HepG2 (cell line): ENCODE results near the gene PLAGL2. TPM values are rescaled to one million over a fixed set of nuclear protein-coding genes. Genes with fewer than 3 reads are reported as not detected.
A peak's percentile ranks its signal among the peaks of the same experiment; 100 is the strongest.
"Not testable (repeated sequence)": the region's sequence is repeated elsewhere in the genome, so short reads cannot be mapped to it uniquely, and the experiment has no call there.

ENCODE experiments used
- ATAC-seq: fragments of 200-7000 bp; cut with Tn5 transposase; 3 replicates; pipeline ENCODE4 v1.9.1; 2020; ENCODE audit warnings: mild to moderate bottlenecking, moderate library complexity
- BruUV-seq: library from RNA; stranded (reverse); fragments of 400-500 nt; replicated peaks from 2 replicates; lab custom pipeline; 2021; lab: Mats Ljungman, UMichigan
- CTCF ChIA-PET: fragments of 300-600 bp; formaldehyde crosslinking; extraction: SDS; loops from one replicate; lab custom pipeline; 2021; ENCODE audit warnings: low total read pairs, inconsistent platforms, low intra/inter-chr PET ratio; lab: Yijun Ruan, JAX
- POLR2A ChIA-PET: fragments of 350-600 bp; sonication (Branson Sonifier 250); formaldehyde crosslinking; loops from one replicate; lab custom pipeline; 2020; ENCODE audit warnings: antibody characterized with exemption, inconsistent platforms; lab: Yijun Ruan, JAX
- DNase-seq: peaks from one replicate; pipeline ENCODE4 v3.0.0-alpha.2; 2015; ENCODE audit warnings: low spot score
- FAIRE-seq: peaks from 3 replicates; lab custom pipeline; 2011; peaks lifted over from hg19 to GRCh38; lab: Jason Lieb, UNC
- H2AFZ ChIP-seq: one replicate; pipeline ENCODE4 v1.6.1; 2011; ENCODE audit warnings: low read length, inconsistent platforms
- H3K27ac ChIP-seq: fragments of 300-600 bp; 3 replicates; pipeline ENCODE4 v1.8.0; 2011; ENCODE audit warnings: mixed run types, mild to moderate bottlenecking, mixed read lengths, low read length, inconsistent platforms; ENCODE audit not compliant: insufficient read depth; ENCODE audit errors: extremely low read length
- H3K27me3 ChIP-seq, 2 experiments: fragments of 200-600 bp in 1 of 2; 2 replicates in 1 of 2; 3 replicates in 1 of 2; pipeline versions ENCODE4 v1.6.0 to v1.8.0; 2011; ENCODE audit warnings: low read length in 2 of 2, mild to moderate bottlenecking in 2 of 2, moderate library complexity in 2 of 2, inconsistent platforms in 1 of 2; ENCODE audit not compliant: insufficient read depth in 2 of 2, control insufficient read depth in 1 of 2
- H3K36me3 ChIP-seq, 2 experiments: fragments of 200-600 bp in 1 of 2; replicated peaks in 1 of 2; 2 replicates in 1 of 2; 3 replicates in 1 of 2; pipeline versions ENCODE4 v1.5.1 to v1.8.0; 2011; ENCODE audit warnings: low read length in 2 of 2, inconsistent platforms in 1 of 2; ENCODE audit not compliant: insufficient read depth in 2 of 2, control insufficient read depth in 1 of 2
- H3K4me1 ChIP-seq: 2 replicates; pipeline ENCODE4 v1.5.1; 2012; ENCODE audit warnings: low read length, inconsistent platforms; ENCODE audit not compliant: insufficient read depth
- H3K4me2 ChIP-seq: 2 replicates; pipeline ENCODE4 v1.6.0; 2011; ENCODE audit warnings: low read depth, low read length, inconsistent platforms
- H3K4me3 ChIP-seq, 3 experiments: fragments of 200-600 bp in 1 of 3; sonication (generic), shearing (Covaris generic) in 1 of 3; replicated peaks in 1 of 3; 2 replicates each; pipeline ENCODE4 v1.5.1; 2011 to 2016; ENCODE audit warnings: low read length in 3 of 3, inconsistent platforms in 2 of 3, low read depth in 2 of 3, mild to moderate bottlenecking in 2 of 3, control low read depth in 1 of 3, mixed read lengths in 1 of 3; ENCODE audit not compliant: insufficient read depth in 1 of 3
- H3K79me2 ChIP-seq: one replicate; pipeline ENCODE4 v1.6.1; 2011; ENCODE audit warnings: low read length, inconsistent platforms; ENCODE audit not compliant: insufficient read depth
- H3K9ac ChIP-seq: 2 replicates; pipeline ENCODE4 v1.6.0; 2011; ENCODE audit warnings: mild to moderate bottlenecking, low read depth, low read length, inconsistent platforms; ENCODE audit not compliant: insufficient read depth
- H3K9me3 ChIP-seq: 2 replicates; pipeline ENCODE4 v1.5.1; 2012; ENCODE audit warnings: mild to moderate bottlenecking, low read length
- H4K20me1 ChIP-seq: 2 replicates; pipeline ENCODE4 v1.6.0; 2011; ENCODE audit warnings: inconsistent platforms, mild to moderate bottlenecking, low read length, moderate library complexity; ENCODE audit not compliant: insufficient read depth
- AGO1 ChIP-seq: fragments of 200-400 bp; formaldehyde crosslinking; IDR thresholded peaks from 2 replicates; pipeline ENCODE4 v1.6.1; 2017; ENCODE audit warnings: mild to moderate bottlenecking, low read depth, low read length, moderate library complexity; ENCODE audit not compliant: poor library complexity, severe bottlenecking
- CHCHD3 ChIP-seq: sonication (generic); formaldehyde crosslinking; IDR thresholded peaks from 2 replicates; pipeline ENCODE4 v1.8.0; 2022; ENCODE audit warnings: mild to moderate bottlenecking, missing genetic modification reagents, moderate library complexity
- HNRNPL ChIP-seq: fragments of 200-400 bp; formaldehyde crosslinking; IDR thresholded peaks from 2 replicates; pipeline ENCODE4 v1.6.1; 2017; ENCODE audit warnings: mild to moderate bottlenecking, low read depth, low read length
- HOXA3 ChIP-seq: sonication (generic); formaldehyde crosslinking; IDR thresholded peaks from 2 replicates; pipeline ENCODE4 v1.5.0; 2020; ENCODE audit warnings: missing genetic modification reagents
- MATR3 ChIP-seq: sonication (generic); formaldehyde crosslinking; IDR thresholded peaks from 2 replicates; pipeline ENCODE4 v1.4.0; 2020; ENCODE audit warnings: missing genetic modification reagents
- POLR2A ChIP-seq, 2 experiments: IDR thresholded peaks; 2 replicates each; pipeline ENCODE4 v1.6.1; 2011; ENCODE audit warnings: low read depth in 2 of 2, low read length in 2 of 2, mild to moderate bottlenecking in 1 of 2, moderate library complexity in 1 of 2; ENCODE audit not compliant: insufficient read depth in 1 of 2
- POLR2G ChIP-seq: fragments of 200-400 bp; formaldehyde crosslinking; IDR thresholded peaks from 2 replicates; pipeline ENCODE4 v1.6.1; 2018; ENCODE audit warnings: mild to moderate bottlenecking, low read depth, low read length, moderate library complexity
- RBFOX2 ChIP-seq: fragments of 200-400 bp; formaldehyde crosslinking; IDR thresholded peaks from 2 replicates; pipeline ENCODE4 v1.6.1; 2017; ENCODE audit warnings: low read depth, mild to moderate bottlenecking, low read length
- STAG1 ChIP-seq: sonication (generic); formaldehyde crosslinking; IDR thresholded peaks from 2 replicates; pipeline ENCODE4 v1.4.0; 2020; ENCODE audit warnings: missing genetic modification reagents
- ZBTB38 ChIP-seq: sonication (generic); formaldehyde crosslinking; IDR thresholded peaks from 2 replicates; pipeline ENCODE4 v1.5.1; 2020; ENCODE audit warnings: mild to moderate bottlenecking, missing genetic modification reagents
- ZNF446 ChIP-seq: sonication (generic); formaldehyde crosslinking; IDR thresholded peaks from 2 replicates; pipeline ENCODE4 v1.5.0; 2020; ENCODE audit warnings: mild to moderate bottlenecking, missing genetic modification reagents
- ZNF687 ChIP-seq: sonication (generic); formaldehyde crosslinking; IDR thresholded peaks from 2 replicates; pipeline ENCODE4 v1.5.1; 2020; ENCODE audit warnings: mild to moderate bottlenecking, missing genetic modification reagents, moderate library complexity
- WGBS: methylation state at CpG from one replicate; pipeline ENCODE4 v1.1.6; 2017; ENCODE audit warnings: low lambda C conversion rate; 5-methylcytosine and 5-hydroxymethylcytosine counted together
- in situ Hi-C: cut with HindIII; loops from 2 replicates; pipeline ENCODE4 v1.10.0; 2017; ENCODE audit warnings: low pct_unique_long_range_greater_than_20kb; ENCODE audit not compliant: extremely low pct_ligation_motif_present
- intact Hi-C: fragments of 100-400 bp; cut with micrococcal nuclease; formaldehyde crosslinking; loops from one replicate; pipeline ENCODE4 v1.10.0; 2022; ENCODE audit not compliant: unreplicated experiment
- polyA plus RNA-seq, 8 experiments: library from polyadenylated mRNA; depleted of rRNA in 3 of 8; stranded (reverse) in 7 of 8; unstranded in 1 of 8; fragments of >200 nt; fragmentation: Illumina TruSeq in 4 of 8; extraction: Trizol in 4 of 8; gene quantifications; 2 replicates each; pipeline versions ENCODE4 v1.2.1 to v1.2.3, GENCODE V29; 2011 to 2016; ENCODE audit warnings: low read depth in 4 of 8, missing spikeins in 1 of 8, mixed read lengths in 1 of 8; ENCODE audit not compliant: insufficient read depth in 1 of 8
- total RNA-seq, 5 experiments: library from RNA; depleted of rRNA; stranded (reverse); fragments of >200 nt; fragmentation: Illumina TruSeq; extraction: Trizol; gene quantifications; 2 replicates each; pipeline ENCODE4 v1.2.3, GENCODE V29; 2016; ENCODE audit warnings: low read depth in 1 of 5
- TF ChIP-seq, protein P1 (sequence below): sonication (generic); formaldehyde crosslinking; IDR thresholded peaks from 2 replicates; pipeline ENCODE4 v1.4.0; 2020; ENCODE audit warnings: missing genetic modification reagents
- TF ChIP-seq, protein P2 (sequence below): sonication (generic); formaldehyde crosslinking; IDR thresholded peaks from 2 replicates; pipeline ENCODE4 v1.5.0; 2020; ENCODE audit warnings: mild to moderate bottlenecking, missing genetic modification reagents, moderate library complexity
- TF ChIP-seq, protein P3 (sequence below): sonication (generic); formaldehyde crosslinking; IDR thresholded peaks from 2 replicates; pipeline ENCODE4 v1.9.0; 2022; ENCODE audit warnings: low read depth, missing genetic modification reagents

PLAGL2 gene
- total and polyA plus RNA-seq, 2 of the 13 experiments (the other 11 are each of a cell fraction or from before 2014, with no cell fraction given): 15.2 to 15.3 TPM

- FAIRE-seq, H3K27ac ChIP-seq, H3K9ac ChIP-seq, CTCF ChIA-PET, H2AFZ ChIP-seq, H3K9me3 ChIP-seq, POLR2A ChIA-PET, DNase-seq, in situ Hi-C loops, H3K27me3 ChIP-seq, H3K4me2 ChIP-seq, BruUV-seq, H3K4me3 ChIP-seq, intact Hi-C loops: not testable (repeated sequence)
- TF ChIP-seq POLR2A (IDR thresholded peaks at IDR 0.05; ENCODE audit: insufficient read depth in 1 of 2, low read depth in 2 of 2, low read length in 2 of 2) (peak in 1 of 2 experiments; percentile 38; a peak in 1 of 4 replicates), RBFOX2 (0 out of 2 replicates have a peak, but pooled peaks have one; percentile 34), ZBTB38 (peak; percentile 41; the same call in 1 of the 2 replicates), POLR2G (peak; percentile 32; the same call in 1 of the 2 replicates), STAG1 (peak; percentile 53), ZNF687 (CRISPR knock-in tag) (peak; percentile 40), HNRNPL (peak; percentile 64), CHCHD3 (CRISPR knock-in tag) (0 out of 2 replicates have a peak, but pooled peaks have one; percentile 71), AGO1 (peak; percentile 39), ZNF446 (CRISPR knock-in tag) (0 out of 2 replicates have a peak, but pooled peaks have one; percentile 23), HOXA3 (CRISPR knock-in tag) (0 out of 2 replicates have a peak, but pooled peaks have one; percentile 25), MATR3 (CRISPR knock-in tag) (0 out of 2 replicates have a peak, but pooled peaks have one; percentile 74)
- TF ChIP-seq, protein P1, sequence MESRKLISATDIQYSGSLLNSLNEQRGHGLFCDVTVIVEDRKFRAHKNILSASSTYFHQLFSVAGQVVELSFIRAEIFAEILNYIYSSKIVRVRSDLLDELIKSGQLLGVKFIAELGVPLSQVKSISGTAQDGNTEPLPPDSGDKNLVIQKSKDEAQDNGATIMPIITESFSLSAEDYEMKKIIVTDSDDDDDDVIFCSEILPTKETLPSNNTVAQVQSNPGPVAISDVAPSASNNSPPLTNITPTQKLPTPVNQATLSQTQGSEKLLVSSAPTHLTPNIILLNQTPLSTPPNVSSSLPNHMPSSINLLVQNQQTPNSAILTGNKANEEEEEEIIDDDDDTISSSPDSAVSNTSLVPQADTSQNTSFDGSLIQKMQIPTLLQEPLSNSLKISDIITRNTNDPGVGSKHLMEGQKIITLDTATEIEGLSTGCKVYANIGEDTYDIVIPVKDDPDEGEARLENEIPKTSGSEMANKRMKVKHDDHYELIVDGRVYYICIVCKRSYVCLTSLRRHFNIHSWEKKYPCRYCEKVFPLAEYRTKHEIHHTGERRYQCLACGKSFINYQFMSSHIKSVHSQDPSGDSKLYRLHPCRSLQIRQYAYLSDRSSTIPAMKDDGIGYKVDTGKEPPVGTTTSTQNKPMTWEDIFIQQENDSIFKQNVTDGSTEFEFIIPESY (CRISPR knock-in tag): peak; percentile 96
- TF ChIP-seq, protein P2, sequence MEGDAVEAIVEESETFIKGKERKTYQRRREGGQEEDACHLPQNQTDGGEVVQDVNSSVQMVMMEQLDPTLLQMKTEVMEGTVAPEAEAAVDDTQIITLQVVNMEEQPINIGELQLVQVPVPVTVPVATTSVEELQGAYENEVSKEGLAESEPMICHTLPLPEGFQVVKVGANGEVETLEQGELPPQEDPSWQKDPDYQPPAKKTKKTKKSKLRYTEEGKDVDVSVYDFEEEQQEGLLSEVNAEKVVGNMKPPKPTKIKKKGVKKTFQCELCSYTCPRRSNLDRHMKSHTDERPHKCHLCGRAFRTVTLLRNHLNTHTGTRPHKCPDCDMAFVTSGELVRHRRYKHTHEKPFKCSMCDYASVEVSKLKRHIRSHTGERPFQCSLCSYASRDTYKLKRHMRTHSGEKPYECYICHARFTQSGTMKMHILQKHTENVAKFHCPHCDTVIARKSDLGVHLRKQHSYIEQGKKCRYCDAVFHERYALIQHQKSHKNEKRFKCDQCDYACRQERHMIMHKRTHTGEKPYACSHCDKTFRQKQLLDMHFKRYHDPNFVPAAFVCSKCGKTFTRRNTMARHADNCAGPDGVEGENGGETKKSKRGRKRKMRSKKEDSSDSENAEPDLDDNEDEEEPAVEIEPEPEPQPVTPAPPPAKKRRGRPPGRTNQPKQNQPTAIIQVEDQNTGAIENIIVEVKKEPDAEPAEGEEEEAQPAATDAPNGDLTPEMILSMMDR (CRISPR knock-in tag): peak; percentile 61
- TF ChIP-seq, protein P3, sequence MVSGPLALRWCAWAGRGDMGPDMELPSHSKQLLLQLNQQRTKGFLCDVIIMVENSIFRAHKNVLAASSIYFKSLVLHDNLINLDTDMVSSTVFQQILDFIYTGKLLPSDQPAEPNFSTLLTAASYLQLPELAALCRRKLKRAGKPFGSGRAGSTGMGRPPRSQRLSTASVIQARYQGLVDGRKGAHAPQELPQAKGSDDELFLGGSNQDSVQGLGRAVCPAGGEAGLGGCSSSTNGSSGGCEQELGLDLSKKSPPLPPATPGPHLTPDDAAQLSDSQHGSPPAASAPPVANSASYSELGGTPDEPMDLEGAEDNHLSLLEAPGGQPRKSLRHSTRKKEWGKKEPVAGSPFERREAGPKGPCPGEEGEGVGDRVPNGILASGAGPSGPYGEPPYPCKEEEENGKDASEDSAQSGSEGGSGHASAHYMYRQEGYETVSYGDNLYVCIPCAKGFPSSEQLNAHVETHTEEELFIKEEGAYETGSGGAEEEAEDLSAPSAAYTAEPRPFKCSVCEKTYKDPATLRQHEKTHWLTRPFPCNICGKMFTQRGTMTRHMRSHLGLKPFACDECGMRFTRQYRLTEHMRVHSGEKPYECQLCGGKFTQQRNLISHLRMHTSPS (CRISPR knock-in tag): peak; percentile 49; the same call in 1 of the 2 replicates
- Histone ChIP-seq H3K79me2 (peaks cover 29% of the 10 kb centered on the region), H4K20me1 (peaks cover 29% of the 10 kb centered on the region), H3K36me3 (peaks cover 60 to 79% of the 10 kb centered on the region in 2 experiments), H3K4me1 (peaks cover 31% of the 10 kb centered on the region)
- peak; percentile 27 for ATAC-seq
- 98% methylated on average over 20 of the region's 20 CpGs for WGBS
Measured at GRCh38 chr20:32197136-32197535, 10.4 kb downstream of the PLAGL2 start.
